Measurements from ENCODE around the gene DHX35.

DHX35 gene

DNA sequence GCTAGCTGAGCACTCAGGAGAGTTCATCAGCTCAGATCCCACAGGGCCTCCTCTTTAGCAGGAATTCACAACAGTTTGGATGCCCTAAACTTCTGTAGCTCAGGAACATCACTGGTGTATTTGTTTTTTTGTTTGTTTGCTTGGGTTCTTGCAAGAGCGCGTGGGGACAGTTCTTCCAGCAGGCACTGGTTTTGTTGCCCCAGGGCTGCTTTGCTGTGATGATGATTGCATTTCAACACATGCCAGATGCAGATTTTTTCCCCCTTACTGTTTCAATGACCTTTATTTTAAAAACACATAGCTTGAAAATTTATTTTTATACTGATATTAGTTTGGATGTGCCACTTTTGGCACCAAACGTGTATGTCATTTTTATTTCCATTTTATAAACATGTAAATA, 77.1 kb downstream of the DHX35 start:
- no peak overlapping the region for H3K4me2 ChIP-seq (ENCODE audit: low read length)
- H4K20me1 ChIP-seq (ENCODE audit: control insufficient read depth, insufficient read depth, low read depth, low read length), result no peaks in the 10 kb centered on the region
- no peaks in the 10 kb centered on the region for H3K27me3 ChIP-seq (ENCODE audit: control insufficient read depth, low read length)
- no peaks in the 10 kb centered on the region for H3F3A ChIP-seq (ENCODE audit: control insufficient read depth, insufficient read depth)
- no peak overlapping the region for H3K27ac ChIP-seq (ENCODE audit: low read depth, low read length)
- TF ChIP-seq, protein P1, sequence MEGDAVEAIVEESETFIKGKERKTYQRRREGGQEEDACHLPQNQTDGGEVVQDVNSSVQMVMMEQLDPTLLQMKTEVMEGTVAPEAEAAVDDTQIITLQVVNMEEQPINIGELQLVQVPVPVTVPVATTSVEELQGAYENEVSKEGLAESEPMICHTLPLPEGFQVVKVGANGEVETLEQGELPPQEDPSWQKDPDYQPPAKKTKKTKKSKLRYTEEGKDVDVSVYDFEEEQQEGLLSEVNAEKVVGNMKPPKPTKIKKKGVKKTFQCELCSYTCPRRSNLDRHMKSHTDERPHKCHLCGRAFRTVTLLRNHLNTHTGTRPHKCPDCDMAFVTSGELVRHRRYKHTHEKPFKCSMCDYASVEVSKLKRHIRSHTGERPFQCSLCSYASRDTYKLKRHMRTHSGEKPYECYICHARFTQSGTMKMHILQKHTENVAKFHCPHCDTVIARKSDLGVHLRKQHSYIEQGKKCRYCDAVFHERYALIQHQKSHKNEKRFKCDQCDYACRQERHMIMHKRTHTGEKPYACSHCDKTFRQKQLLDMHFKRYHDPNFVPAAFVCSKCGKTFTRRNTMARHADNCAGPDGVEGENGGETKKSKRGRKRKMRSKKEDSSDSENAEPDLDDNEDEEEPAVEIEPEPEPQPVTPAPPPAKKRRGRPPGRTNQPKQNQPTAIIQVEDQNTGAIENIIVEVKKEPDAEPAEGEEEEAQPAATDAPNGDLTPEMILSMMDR (IDR thresholded peaks at IDR 0.05; ENCODE audit: low read depth, low read length, poor library complexity, severe bottlenecking), result no peak
- no peak for TF ChIP-seq EZH2phosphoT487 (IDR thresholded peaks at IDR 0.05; ENCODE audit: borderline replicate concordance, low read length)
- H3K79me2 ChIP-seq (ENCODE audit: control insufficient read depth, low read length), result no peaks in the 10 kb centered on the region
- H3K9me2 ChIP-seq (replicated peaks; ENCODE audit: control insufficient read depth, low read length), result no peaks in the 10 kb centered on the region
- no peaks in the 10 kb centered on the region for H3K4me1 ChIP-seq (ENCODE audit: control insufficient read depth, low read length)
- H3K9me3 ChIP-seq (ENCODE audit: control insufficient read depth, insufficient read depth, low read length), result no peaks in the 10 kb centered on the region
- H3K4me3 ChIP-seq (ENCODE audit: low read length), result no peak overlapping the region
- H3K36me3 ChIP-seq (ENCODE audit: control insufficient read depth, low read length), result peaks cover 24% of the 10 kb centered on the region

DNA sequence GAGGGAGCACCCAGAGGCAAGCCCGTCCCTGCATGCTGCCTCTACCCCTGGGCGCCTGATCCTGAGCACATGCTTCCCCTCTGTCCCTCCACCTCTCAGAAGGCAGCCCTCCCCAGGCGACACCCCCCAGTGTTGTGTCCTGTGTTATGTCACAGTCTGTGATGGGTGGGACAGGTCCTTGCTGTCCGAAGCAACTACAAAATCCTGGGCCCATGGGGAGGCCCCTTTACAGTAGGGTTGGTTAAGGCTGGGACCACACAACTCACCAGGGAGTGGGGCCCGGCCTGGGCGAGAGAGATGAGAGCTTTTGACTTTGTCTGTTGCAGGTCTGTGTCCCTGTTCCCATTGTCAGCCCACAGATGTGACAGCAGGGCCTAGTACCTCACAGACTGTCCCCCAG, 78.0 kb downstream of the DHX35 start:
- Histone ChIP-seq H3K4me3 (ENCODE audit: low read length) (no peak overlapping the region), H3K36me3 (ENCODE audit: control insufficient read depth, low read length) (peaks cover 23% of the 10 kb centered on the region), H3K4me2 (ENCODE audit: low read length) (no peak overlapping the region), H3K4me1 (ENCODE audit: control insufficient read depth, low read length) (no peaks in the 10 kb centered on the region), H3F3A (ENCODE audit: control insufficient read depth, insufficient read depth) (no peaks in the 10 kb centered on the region), H3K79me2 (ENCODE audit: control insufficient read depth, low read length) (no peaks in the 10 kb centered on the region), H4K20me1 (ENCODE audit: control insufficient read depth, insufficient read depth, low read depth, low read length) (no peaks in the 10 kb centered on the region), H3K9me3 (ENCODE audit: control insufficient read depth, insufficient read depth, low read length) (no peaks in the 10 kb centered on the region), H3K9me2 (replicated peaks; ENCODE audit: control insufficient read depth, low read length) (no peaks in the 10 kb centered on the region), H3K27me3 (ENCODE audit: control insufficient read depth, low read length) (no peaks in the 10 kb centered on the region), H3K27ac (ENCODE audit: low read depth, low read length) (no peak overlapping the region)
- no peak for TF ChIP-seq EZH2phosphoT487 (IDR thresholded peaks at IDR 0.05; ENCODE audit: borderline replicate concordance, low read length)
- TF ChIP-seq, protein P1 (IDR thresholded peaks at IDR 0.05; ENCODE audit: low read depth, low read length, poor library complexity, severe bottlenecking), result no peak

DNA sequence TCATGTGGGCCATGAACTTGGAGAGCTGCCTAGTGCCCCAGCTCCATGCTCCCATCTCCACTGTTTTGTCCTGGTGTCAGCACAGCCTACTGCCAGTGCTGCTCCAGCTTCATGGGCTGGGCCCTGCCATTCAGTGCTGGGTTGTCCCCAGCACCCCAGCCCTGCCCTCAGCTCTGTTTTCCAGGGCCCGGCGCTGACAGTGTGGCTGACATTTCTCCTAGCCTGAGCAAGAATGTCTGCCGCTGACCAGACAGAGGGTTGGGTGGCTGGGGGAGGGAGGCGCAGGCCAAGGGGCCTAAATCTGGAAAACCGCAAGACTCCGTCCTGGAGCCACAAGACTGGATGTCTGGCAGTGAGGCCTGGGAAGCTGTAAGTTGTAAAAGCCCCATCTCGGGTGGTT, 78.9 kb downstream of the DHX35 start:
- Histone ChIP-seq H3K79me2 (ENCODE audit: control insufficient read depth, low read length) (no peaks in the 10 kb centered on the region), H3K4me2 (ENCODE audit: low read length) (no peak overlapping the region), H3K36me3 (ENCODE audit: control insufficient read depth, low read length) (peaks cover 15% of the 10 kb centered on the region), H3K4me3 (ENCODE audit: low read length) (no peak overlapping the region), H3K4me1 (ENCODE audit: control insufficient read depth, low read length) (no peaks in the 10 kb centered on the region), H3K27me3 (ENCODE audit: control insufficient read depth, low read length) (no peaks in the 10 kb centered on the region), H3K9me2 (replicated peaks; ENCODE audit: control insufficient read depth, low read length) (no peaks in the 10 kb centered on the region), H3K27ac (ENCODE audit: low read depth, low read length) (no peak overlapping the region), H4K20me1 (ENCODE audit: control insufficient read depth, insufficient read depth, low read depth, low read length) (no peaks in the 10 kb centered on the region), H3F3A (ENCODE audit: control insufficient read depth, insufficient read depth) (no peaks in the 10 kb centered on the region), H3K9me3 (ENCODE audit: control insufficient read depth, insufficient read depth, low read length) (no peaks in the 10 kb centered on the region)
- TF ChIP-seq, protein P1 (IDR thresholded peaks at IDR 0.05; ENCODE audit: low read depth, low read length, poor library complexity, severe bottlenecking), result no peak
- no peak for TF ChIP-seq EZH2phosphoT487 (IDR thresholded peaks at IDR 0.05; ENCODE audit: borderline replicate concordance, low read length)

Measured in DOHH2 (cell line).